ENCODE data around the gene NUDT14. TPM values are rescaled to one million over a fixed set of nuclear protein-coding genes. Genes with fewer than 3 reads are reported as not detected.

Gene NUDT14
- total RNA-seq, 1 experiment from 2014 or later: 37.0 TPM

DNA sequence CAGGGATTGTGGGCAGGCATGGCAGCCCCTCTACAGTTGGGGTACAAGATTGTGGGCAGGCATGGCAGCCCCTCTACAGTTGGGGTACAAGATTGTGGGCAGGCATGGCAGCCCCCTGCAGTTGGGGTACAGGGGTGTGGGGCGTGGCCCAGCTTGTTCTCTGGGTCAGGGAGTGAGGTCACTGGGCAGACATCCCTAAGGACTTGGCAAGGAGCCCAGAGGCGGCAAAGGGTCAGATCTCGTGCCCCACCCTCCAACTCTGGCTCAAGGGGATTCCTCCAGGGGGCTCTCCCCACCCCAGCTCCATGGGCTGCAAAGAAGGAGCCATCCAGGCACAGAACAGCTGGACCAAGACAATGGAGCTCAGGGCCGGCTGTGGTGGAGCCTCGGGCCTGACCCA, 25.8 kb upstream of the NUDT14 start:
- Histone ChIP-seq H3K4me2 (no peak overlapping the region), H4K20me1 (ENCODE audit: insufficient read depth) (no peaks in the 10 kb centered on the region; the same call in 1 of the 2 replicates), H3K9me3 (ENCODE audit: insufficient read depth, low read depth) (no peaks in the 10 kb centered on the region), H3K79me2 (ENCODE audit: low read depth) (no peaks in the 10 kb centered on the region), H3K4me1 (replicated peaks; ENCODE audit: insufficient read depth) (peaks cover 17% of the 10 kb centered on the region), H3K27me3 (ENCODE audit: insufficient read depth, low read depth) (no peaks in the 10 kb centered on the region), H2AFZ (no peak overlapping the region), H3F3A (ENCODE audit: insufficient read depth, low read depth) (0 out of 2 replicates have a peak, but pooled peaks cover 6% of the 10 kb centered on the region), H3K36me3 (ENCODE audit: low read depth) (no peaks in the 10 kb centered on the region), H3K9me2 (ENCODE audit: insufficient read depth) (no peaks in the 10 kb centered on the region), H3K4me3 (no peak overlapping the region), H3K27ac (no peak overlapping the region)
- TF ChIP-seq, protein P1, sequence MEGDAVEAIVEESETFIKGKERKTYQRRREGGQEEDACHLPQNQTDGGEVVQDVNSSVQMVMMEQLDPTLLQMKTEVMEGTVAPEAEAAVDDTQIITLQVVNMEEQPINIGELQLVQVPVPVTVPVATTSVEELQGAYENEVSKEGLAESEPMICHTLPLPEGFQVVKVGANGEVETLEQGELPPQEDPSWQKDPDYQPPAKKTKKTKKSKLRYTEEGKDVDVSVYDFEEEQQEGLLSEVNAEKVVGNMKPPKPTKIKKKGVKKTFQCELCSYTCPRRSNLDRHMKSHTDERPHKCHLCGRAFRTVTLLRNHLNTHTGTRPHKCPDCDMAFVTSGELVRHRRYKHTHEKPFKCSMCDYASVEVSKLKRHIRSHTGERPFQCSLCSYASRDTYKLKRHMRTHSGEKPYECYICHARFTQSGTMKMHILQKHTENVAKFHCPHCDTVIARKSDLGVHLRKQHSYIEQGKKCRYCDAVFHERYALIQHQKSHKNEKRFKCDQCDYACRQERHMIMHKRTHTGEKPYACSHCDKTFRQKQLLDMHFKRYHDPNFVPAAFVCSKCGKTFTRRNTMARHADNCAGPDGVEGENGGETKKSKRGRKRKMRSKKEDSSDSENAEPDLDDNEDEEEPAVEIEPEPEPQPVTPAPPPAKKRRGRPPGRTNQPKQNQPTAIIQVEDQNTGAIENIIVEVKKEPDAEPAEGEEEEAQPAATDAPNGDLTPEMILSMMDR (conservative IDR thresholded peaks at IDR 0.05): no peak
- no peak for TF ChIP-seq EZH2 (IDR thresholded peaks at IDR 0.05; ENCODE audit: low read depth)
- CTCF ChIA-PET: interaction anchor here (0.6 kb wide), 2 partner anchors 41 to 298 kb away, joined by 3 to 5 read pairs; partner anchors contain the start of gene BTBD6
- no TSS peak for BruUV-seq (replicated peaks)
- DNase-seq: no peak
- POLR2A ChIA-PET (ENCODE audit: unreplicated experiment): interaction anchor here (0.7 kb wide), 1 partner anchor 115 kb away, joined by 3 read pairs; no protein-coding TSS in a partner anchor
- intact Hi-C loops (cut with micrococcal nuclease; ENCODE audit: unreplicated experiment): no loop called here

DNA sequence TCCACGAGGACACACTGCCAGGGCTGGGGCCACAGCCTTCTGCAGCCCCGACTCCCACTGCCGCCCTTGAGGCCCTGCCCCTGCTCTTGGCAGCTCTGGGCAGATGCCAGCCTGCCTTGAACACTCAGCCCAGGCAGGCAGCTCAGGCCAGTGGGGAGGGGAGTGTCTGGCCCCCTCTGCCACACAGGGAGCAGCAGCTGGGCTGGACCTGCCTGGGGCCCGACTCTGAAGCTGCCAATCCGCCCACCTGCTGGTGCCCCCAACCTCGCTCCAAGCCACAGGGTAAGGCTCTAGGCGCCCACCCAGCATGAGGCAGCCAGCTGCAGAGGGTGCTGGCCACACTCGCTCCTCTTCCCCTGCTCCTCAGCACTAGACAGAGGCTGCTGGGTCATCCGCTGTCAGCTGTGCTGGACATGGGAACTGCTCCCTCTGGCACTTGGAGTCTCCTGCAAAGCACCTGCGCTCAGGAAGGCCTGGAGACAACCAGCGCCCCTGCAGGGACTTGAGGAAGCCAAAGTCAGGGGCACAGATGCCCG, 24.6 kb upstream of the NUDT14 start:
- no peak overlapping the region for H3K4me3 ChIP-seq
- H3K4me2 ChIP-seq: no peak overlapping the region
- no peak overlapping the region for H3K27ac ChIP-seq
- intact Hi-C loops (cut with micrococcal nuclease; ENCODE audit: unreplicated experiment): loop anchor here (2.0 kb wide), 1 partner anchor 277 kb away; no protein-coding TSS in a partner anchor
- H3F3A ChIP-seq (ENCODE audit: insufficient read depth, low read depth): 0 out of 2 replicates have a peak, but pooled peaks cover 6% of the 10 kb centered on the region
- H3K79me2 ChIP-seq (ENCODE audit: low read depth): no peaks in the 10 kb centered on the region
- no peak for DNase-seq
- ChIA-PET CTCF (no interaction called here), POLR2A (ENCODE audit: unreplicated experiment) (no interaction called here)
- H3K4me1 ChIP-seq (replicated peaks; ENCODE audit: insufficient read depth): peaks cover 17% of the 10 kb centered on the region
- H2AFZ ChIP-seq: no peak overlapping the region
- no TSS peak for BruUV-seq (replicated peaks)
- no peaks in the 10 kb centered on the region for H3K36me3 ChIP-seq (ENCODE audit: low read depth)
- H3K9me2 ChIP-seq (ENCODE audit: insufficient read depth): no peaks in the 10 kb centered on the region
- no peaks in the 10 kb centered on the region for H3K27me3 ChIP-seq (ENCODE audit: insufficient read depth, low read depth)
- no peaks in the 10 kb centered on the region for H3K9me3 ChIP-seq (ENCODE audit: insufficient read depth, low read depth)
- TF ChIP-seq, protein P1 (conservative IDR thresholded peaks at IDR 0.05): no peak
- no peak for TF ChIP-seq EZH2 (IDR thresholded peaks at IDR 0.05; ENCODE audit: low read depth)
- no peaks in the 10 kb centered on the region; the same call in 1 of the 2 replicates for H4K20me1 ChIP-seq (ENCODE audit: insufficient read depth)

DNA sequence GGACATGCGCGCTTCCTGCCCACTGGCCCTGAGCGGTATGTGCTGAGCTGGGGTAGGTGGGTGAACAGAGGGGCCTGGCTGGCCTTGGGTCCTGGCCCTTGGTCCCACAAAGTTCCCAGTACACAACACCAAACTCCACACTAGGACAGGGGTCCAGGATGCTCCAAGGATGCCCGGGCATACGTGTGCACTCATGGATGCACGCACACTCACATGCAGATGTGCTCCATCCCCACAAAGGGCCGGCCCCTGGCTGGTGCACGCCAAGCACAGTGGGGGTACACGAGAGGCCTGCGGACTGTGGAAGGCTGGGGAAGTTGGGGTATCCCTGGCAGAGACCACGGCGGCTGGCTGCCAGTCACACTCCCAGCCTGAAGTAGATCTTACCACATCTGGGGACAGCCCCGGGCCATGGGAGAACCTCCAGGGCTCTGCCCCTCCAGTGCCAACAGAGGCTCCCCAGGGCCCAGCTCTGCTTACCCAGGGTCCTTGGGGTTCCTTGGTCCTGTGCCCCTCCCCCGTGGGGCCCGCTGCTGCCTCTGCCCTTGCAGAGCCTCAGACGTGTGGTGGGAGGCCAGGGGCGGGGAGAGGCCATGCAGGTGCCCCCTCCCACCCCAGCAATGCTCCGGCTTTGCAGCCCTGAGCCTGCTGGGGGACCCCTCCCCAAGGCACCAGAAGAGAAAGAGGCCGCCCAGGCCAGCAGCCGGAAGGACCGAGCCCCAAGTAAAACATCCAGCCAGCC, 24.0 kb upstream of the NUDT14 start:
- 0 out of 2 replicates have a peak, but pooled peaks cover 6% of the 10 kb centered on the region for H3F3A ChIP-seq (ENCODE audit: insufficient read depth, low read depth)
- no peak overlapping the region for H2AFZ ChIP-seq
- peaks cover 17% of the 10 kb centered on the region for H3K4me1 ChIP-seq (replicated peaks; ENCODE audit: insufficient read depth)
- no peaks in the 10 kb centered on the region for H3K9me3 ChIP-seq (ENCODE audit: insufficient read depth, low read depth)
- TF ChIP-seq, protein P1 (conservative IDR thresholded peaks at IDR 0.05): no peak
- TF ChIP-seq EZH2 (IDR thresholded peaks at IDR 0.05; ENCODE audit: low read depth): no peak
- H3K36me3 ChIP-seq (ENCODE audit: low read depth): no peaks in the 10 kb centered on the region
- no peaks in the 10 kb centered on the region for H3K27me3 ChIP-seq (ENCODE audit: insufficient read depth, low read depth)
- no peaks in the 10 kb centered on the region for H3K79me2 ChIP-seq (ENCODE audit: low read depth)
- no TSS peak for BruUV-seq (replicated peaks)
- no peak for DNase-seq
- H3K9me2 ChIP-seq (ENCODE audit: insufficient read depth): no peaks in the 10 kb centered on the region
- H3K4me2 ChIP-seq: peak overlapping the region; percentile 25; the same call in 1 of the 2 replicates
- POLR2A ChIA-PET (ENCODE audit: unreplicated experiment): interaction anchor here (0.6 kb wide), 1 partner anchor 43 kb away, joined by 4 read pairs; the partner anchor contains the start of gene BTBD6
- no peaks in the 10 kb centered on the region; the same call in 1 of the 2 replicates for H4K20me1 ChIP-seq (ENCODE audit: insufficient read depth)
- CTCF ChIA-PET: no interaction called here
- H3K4me3 ChIP-seq: no peak overlapping the region
- intact Hi-C loops (cut with micrococcal nuclease; ENCODE audit: unreplicated experiment): loop anchor here (2.0 to 5.0 kb wide), 3 partner anchors 147 to 278 kb away; no protein-coding TSS in a partner anchor
- no peak overlapping the region for H3K27ac ChIP-seq
